OCI-LY7 (cell line): ENCODE measurements around the gene EML6.

Experiments used
- CTCF ChIP-seq: fragments of 200-600 bp; sonication (generic); conservative IDR thresholded peaks from 2 replicates; pipeline ENCODE4 v1.5.1; 2014; ENCODE audit warnings: mild to moderate bottlenecking, antibody characterized with exemption, low read length, moderate library complexity, mixed read lengths
- EZH2phosphoT487 ChIP-seq: fragments of 200-600 bp; sonication (generic); IDR thresholded peaks from 2 replicates; pipeline ENCODE4 v1.6.1; 2018; ENCODE audit warnings: low read depth, borderline replicate concordance, mild to moderate bottlenecking, mixed run types, antibody characterized with exemption, low read length, moderate library complexity, mixed read lengths

DNA sequence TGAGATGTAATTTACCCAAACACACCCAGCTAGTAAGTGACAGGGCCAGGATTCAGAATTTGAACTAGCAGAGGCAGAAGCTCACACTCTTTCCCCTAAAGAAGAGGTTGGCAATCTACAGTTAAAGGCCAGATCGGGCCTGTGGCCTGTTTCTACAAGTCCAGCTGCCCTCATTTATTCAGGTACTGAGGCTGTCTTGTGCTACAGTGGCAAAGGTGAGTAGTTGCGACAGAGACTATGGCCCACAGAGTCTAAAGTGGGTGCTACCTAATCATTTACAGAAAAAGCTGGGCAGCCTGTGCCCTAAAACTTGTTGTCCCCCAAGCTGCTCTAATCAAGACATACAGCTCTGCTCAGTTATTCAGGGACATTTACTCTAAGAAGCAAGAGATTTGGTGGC, 240.0 kb downstream of the EML6 start:
- TF ChIP-seq CTCF = no peak
- no peak for TF ChIP-seq EZH2phosphoT487
